Natural killer cell (primary cell): Measurements from ENCODE around the gene PXDN. TPM values are rescaled to one million over a fixed set of nuclear protein-coding genes. Genes with fewer than 3 reads are reported as not detected.

Experiments used
- ATAC-seq, 3 donors: fragments of 150-1000 bp in 2 of 3; fragments of 200-7000 bp in 1 of 3; cut with Tn5 transposase; 1 replicate in 1 of 3; 2 replicates in 2 of 3; pipeline ENCODE4 v1.10.0; 2021; ENCODE audit warnings: mild to moderate bottlenecking in 2 of 3, moderate library complexity in 2 of 3
- DNase-seq, 2 donors: peaks; one replicate each; pipeline versions ENCODE4 v3.0.0 to v3.0.0-alpha.2; 2013 to 2021; ENCODE audit warnings: mixed read lengths in 1 of 2
- H3K27ac ChIP-seq: one replicate; pipeline ENCODE4 v1.5.1; 2013; ENCODE audit warnings: mild to moderate bottlenecking, low read length
- H3K27me3 ChIP-seq: one replicate; pipeline ENCODE4 v1.6.1; 2013; ENCODE audit warnings: low read length; ENCODE audit not compliant: control insufficient read depth, insufficient read depth
- H3K36me3 ChIP-seq: one replicate; pipeline ENCODE4 v1.6.1; 2013; ENCODE audit warnings: low read length; ENCODE audit not compliant: control insufficient read depth, insufficient read depth
- H3K4me1 ChIP-seq: one replicate; pipeline ENCODE4 v1.6.1; 2013; ENCODE audit warnings: low read length; ENCODE audit not compliant: control insufficient read depth, insufficient read depth
- H3K4me3 ChIP-seq: one replicate; pipeline ENCODE4 v1.5.1; 2013; ENCODE audit warnings: low read length
- H3K9me3 ChIP-seq: one replicate; pipeline ENCODE4 v1.6.1; 2013; ENCODE audit warnings: low read length; ENCODE audit not compliant: control insufficient read depth, insufficient read depth
- H3K27ac Mint-ChIP-seq, 2 donors: one replicate each; pipeline ENCODE4 v1.8.0; 2022; ENCODE audit warnings: mild to moderate bottlenecking in 2 of 2, mixed read lengths in 2 of 2, moderate library complexity in 1 of 2
- H3K27me3 Mint-ChIP-seq, 2 donors: one replicate each; pipeline ENCODE4 v1.8.0; 2022; ENCODE audit warnings: low read depth in 2 of 2, mixed read lengths in 2 of 2
- H3K36me3 Mint-ChIP-seq: one replicate; pipeline ENCODE4 v1.8.0; 2022; ENCODE audit warnings: mixed read lengths
- H3K4me1 Mint-ChIP-seq, 2 donors: one replicate each; pipeline ENCODE4 v1.8.0; 2022; ENCODE audit warnings: mixed read lengths in 2 of 2
- H3K4me3 Mint-ChIP-seq: one replicate; pipeline ENCODE4 v1.8.0; 2022; ENCODE audit warnings: mild to moderate bottlenecking, moderate library complexity, mixed read lengths
- H3K9me3 Mint-ChIP-seq, 2 donors: one replicate each; pipeline ENCODE4 v1.8.0; 2022; ENCODE audit warnings: mixed read lengths in 2 of 2
- CTCF ChIP-seq: fragments of 200-600 bp; IDR thresholded peaks from one replicate; pipeline ENCODE4 v1.8.0; 2022; ENCODE audit warnings: antibody characterized with exemption
- WGBS: methylation state at CpG from one replicate; pipeline ENCODE4 v1.1.7; 2013; ENCODE audit warnings: missing lambda C conversion rate; ENCODE audit not compliant: insufficient coverage; 5-methylcytosine and 5-hydroxymethylcytosine counted together
- intact Hi-C: fragments of 100-400 bp; cut with micrococcal nuclease; formaldehyde crosslinking; loops from one replicate; pipeline ENCODE4 v1.14.2; 2022
- total RNA-seq, 4 donors: library from RNA; stranded (reverse); fragments of 120-200 nt in 1 of 4; gene quantifications; one replicate each; pipeline versions ENCODE4 v1.2.3 to v1.2.4, GENCODE V29; 2013 to 2022

The PXDN gene
- total RNA-seq, 3 donors from 2014 or later (not counting 1 experiment from before 2014, with no cell fraction given) = 2.1 to 3.7 (median 2.5) TPM

- WGBS = 100% methylated on average over 1 of the region's 3 CpGs
- Mint-ChIP-seq H3K4me3 (no peak overlapping the region), H3K4me1 (no peaks in the 10 kb centered on the region), H3K27ac (no peak overlapping the region), H3K9me3 (no peaks in the 10 kb centered on the region), H3K36me3 (no peaks in the 10 kb centered on the region), H3K27me3 (peaks cover 0 to 4% of the 10 kb centered on the region in 2 donors)
- H3K27ac ChIP-seq = no peak overlapping the region
- no peaks in the 10 kb centered on the region for H3K9me3 ChIP-seq
- DNase-seq = no peak
- TF ChIP-seq CTCF = no peak
- intact Hi-C loops = no loop called here
- no peak for ATAC-seq
- H3K4me3 ChIP-seq = no peak overlapping the region
- H3K36me3 ChIP-seq = no peaks in the 10 kb centered on the region
- H3K27me3 ChIP-seq = no peaks in the 10 kb centered on the region
- H3K4me1 ChIP-seq = peaks cover 6% of the 10 kb centered on the region
Observed at GRCh38 chr2:1609040-1609439, 135.3 kb downstream of the PXDN start.

GRCh38 chr2:1607971-1608688 lies 136.2 kb downstream of the PXDN start:
- Histone ChIP-seq H3K27ac (no peak overlapping the region), H3K27me3 (no peaks in the 10 kb centered on the region), H3K36me3 (no peaks in the 10 kb centered on the region), H3K4me1 (peaks cover 6% of the 10 kb centered on the region), H3K4me3 (no peak overlapping the region), H3K9me3 (no peaks in the 10 kb centered on the region)
- 78% methylated on average over 8 of the region's 11 CpGs for WGBS
- Mint-ChIP-seq H3K27me3 (peaks cover 0 to 4% of the 10 kb centered on the region in 2 donors), H3K9me3 (no peaks in the 10 kb centered on the region), H3K27ac (no peak overlapping the region), H3K4me1 (no peaks in the 10 kb centered on the region), H3K4me3 (no peak overlapping the region), H3K36me3 (no peaks in the 10 kb centered on the region)
- DNase-seq = no peak
- intact Hi-C loops = no loop called here
- TF ChIP-seq CTCF = no peak
- no peak for ATAC-seq

- WGBS = 87% methylated on average over 7 of the region's 7 CpGs
- DNase-seq (no peak), ATAC-seq (no peak)
- Histone ChIP-seq H3K27me3 (no peaks in the 10 kb centered on the region), H3K36me3 (no peaks in the 10 kb centered on the region), H3K4me1 (peaks cover 6% of the 10 kb centered on the region), H3K27ac (no peak overlapping the region), H3K9me3 (no peaks in the 10 kb centered on the region), H3K4me3 (no peak overlapping the region)
- Mint-ChIP-seq H3K4me1 (no peaks in the 10 kb centered on the region), H3K4me3 (no peak overlapping the region), H3K36me3 (no peaks in the 10 kb centered on the region), H3K27ac (no peak overlapping the region), H3K9me3 (no peaks in the 10 kb centered on the region), H3K27me3 (peaks cover 0 to 4% of the 10 kb centered on the region in 2 donors)
- intact Hi-C loops = no loop called here
- TF ChIP-seq CTCF = no peak
Observed at GRCh38 chr2:1607236-1607920, 136.9 kb downstream of the PXDN start.
